ENCODE results near the gene TRIM44.
"Not testable (repeated sequence)": the region's sequence is repeated elsewhere in the genome, so short reads cannot be mapped to it uniquely, and the experiment has no call there.

TRIM44 gene

GRCh38 chr11:35856756-35857155 is 194.2 kb downstream of the TRIM44 start:
- DNase-seq: no peak
- in situ Hi-C loops (cut with MboI; ENCODE audit: low pct_unique_long_range_greater_than_20kb, low sequenced_read_pairs): no loop called here

- DNase-seq: no peak
- in situ Hi-C loops (cut with MboI; ENCODE audit: low pct_unique_long_range_greater_than_20kb, low sequenced_read_pairs): no loop called here
Measured at GRCh38 chr11:35857922-35858321, 195.3 kb downstream of the TRIM44 start.

GRCh38 chr11:35859301-35859700 is 196.7 kb downstream of the TRIM44 start:
- DNase-seq: no peak
- in situ Hi-C loops (cut with MboI; ENCODE audit: low pct_unique_long_range_greater_than_20kb, low sequenced_read_pairs): no loop called here

DNA sequence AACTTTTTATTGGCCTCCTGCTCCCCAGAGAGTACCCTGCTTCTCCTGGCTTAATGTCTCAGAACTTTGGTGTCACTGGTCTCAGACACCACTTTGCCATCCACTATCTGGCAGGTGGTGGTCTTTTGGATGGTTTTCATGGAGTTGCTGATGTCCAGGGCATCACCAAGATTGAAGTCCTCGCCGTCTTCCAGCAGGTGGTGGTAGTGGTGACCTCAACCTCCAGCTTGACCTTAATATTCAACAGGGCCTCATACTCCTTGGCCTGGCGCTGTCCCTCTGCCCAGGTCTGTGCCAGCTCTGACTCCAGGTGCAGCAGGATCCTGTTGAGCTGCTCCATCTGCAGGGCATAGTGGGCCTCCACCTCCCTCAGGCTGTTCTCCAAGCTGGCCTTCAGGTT is 197.6 kb downstream of the TRIM44 start:
- DNase-seq; in situ Hi-C loops (cut with MboI; ENCODE audit: low pct_unique_long_range_greater_than_20kb, low sequenced_read_pairs): not testable (repeated sequence)

- no peak for DNase-seq
- in situ Hi-C loops (cut with MboI; ENCODE audit: low pct_unique_long_range_greater_than_20kb, low sequenced_read_pairs): no loop called here
Measured at GRCh38 chr11:35861191-35861590, 198.6 kb downstream of the TRIM44 start.

DNA sequence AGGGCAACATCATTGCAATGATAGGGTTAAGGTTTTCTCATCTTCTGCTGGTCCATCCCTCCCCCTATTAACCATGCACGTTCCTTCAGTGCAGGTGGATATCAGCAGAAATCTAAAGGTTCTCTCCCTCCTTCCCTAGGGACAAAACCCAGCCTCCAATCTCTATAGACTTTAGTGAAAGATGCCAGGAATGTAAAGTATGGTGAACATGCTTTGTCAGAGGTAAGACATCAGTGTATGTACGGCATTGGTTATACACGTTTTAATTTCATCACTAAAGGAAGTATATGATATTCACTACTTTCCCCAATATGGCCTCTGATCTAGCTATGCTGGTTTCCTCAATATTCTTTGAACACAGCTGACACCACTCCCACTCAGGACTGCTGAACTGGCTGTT is 200.1 kb downstream of the TRIM44 start:
- no peak for DNase-seq
- in situ Hi-C loops (cut with MboI; ENCODE audit: low pct_unique_long_range_greater_than_20kb, low sequenced_read_pairs): no loop called here

DNA sequence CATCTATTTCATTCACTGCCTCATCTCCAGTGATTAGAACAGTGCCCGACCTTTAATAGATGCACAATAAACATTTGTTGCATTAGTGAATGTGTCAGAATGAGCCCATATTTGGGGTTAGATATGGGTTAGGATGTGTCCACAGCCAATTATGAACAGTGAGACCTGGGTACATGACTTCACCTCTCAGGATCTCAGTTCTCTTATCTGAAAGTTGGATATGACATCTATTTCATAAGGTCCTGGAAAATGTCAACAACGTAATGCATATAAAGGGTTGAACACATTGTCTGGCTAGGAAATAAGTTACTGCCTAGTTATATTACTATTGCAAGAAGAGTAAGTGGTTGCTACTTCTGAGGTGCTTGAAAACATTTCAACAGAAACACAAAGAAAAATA is 201.6 kb downstream of the TRIM44 start:
- no peak for DNase-seq
- in situ Hi-C loops (cut with MboI; ENCODE audit: low pct_unique_long_range_greater_than_20kb, low sequenced_read_pairs): no loop called here

GRCh38 chr11:35866601-35867000 is 204.0 kb downstream of the TRIM44 start:
- DNase-seq: no peak
- in situ Hi-C loops (cut with MboI; ENCODE audit: low pct_unique_long_range_greater_than_20kb, low sequenced_read_pairs): no loop called here

Measured in KBM-7 (cell line).